Panc1 (cell line): ENCODE results near the gene UBTF. TPM values are rescaled to one million over a fixed set of nuclear protein-coding genes. Genes with fewer than 3 reads are reported as not detected.

Source experiments
- ATAC-seq: fragments of 200-7000 bp; cut with Tn5 transposase; 2 replicates; pipeline ENCODE4 v1.9.1; 2020; ENCODE audit warnings: mild to moderate bottlenecking, moderate library complexity
- BruUV-seq: library from RNA; stranded (reverse); fragments of 400-500 nt; replicated peaks from 2 replicates; lab custom pipeline; 2021; lab: Mats Ljungman, UMichigan
- CTCF ChIA-PET: fragments of 300-600 bp; sonication (Branson Sonifier 250); formaldehyde crosslinking; loops from one replicate; lab custom pipeline; 2022; ENCODE audit warnings: antibody characterized with exemption; lab: Charles Lee
- POLR2A ChIA-PET: fragments of 300-600 bp; sonication (Branson Sonifier 250); formaldehyde crosslinking; loops from one replicate; lab custom pipeline; 2022; ENCODE audit warnings: antibody characterized with exemption; lab: Charles Lee
- DNase-seq: peaks from one replicate; pipeline ENCODE4 v3.0.0-alpha.2; 2010; ENCODE audit warnings: low read depth, low spot score
- H3K27ac ChIP-seq: 2 replicates; pipeline ENCODE4 v1.5.1; 2011; ENCODE audit warnings: mild to moderate bottlenecking, low read length, inconsistent platforms
- H3K27me3 ChIP-seq: fragments of 200-500 bp; sonication (Bioruptor generic); 2 replicates; pipeline ENCODE4 v1.6.0; 2014; ENCODE audit warnings: low read length, inconsistent platforms; ENCODE audit not compliant: control insufficient read depth, insufficient read depth
- H3K36me3 ChIP-seq: fragments of 200-500 bp; sonication (Bioruptor generic); 2 replicates; pipeline ENCODE4 v1.5.1; 2014; ENCODE audit warnings: inconsistent platforms, mild to moderate bottlenecking, low read length, moderate library complexity; ENCODE audit not compliant: control insufficient read depth, insufficient read depth
- H3K4me1 ChIP-seq: 2 replicates; pipeline ENCODE4 v1.5.1; 2011; ENCODE audit warnings: inconsistent platforms, mild to moderate bottlenecking, low read length, moderate library complexity; ENCODE audit not compliant: control insufficient read depth, insufficient read depth
- H3K4me3 ChIP-seq, 2 experiments: 2 replicates each; pipeline ENCODE4 v1.5.1; 2011 to 2012; ENCODE audit warnings: low read depth in 2 of 2, low read length in 2 of 2, mild to moderate bottlenecking in 2 of 2, inconsistent platforms in 1 of 2, moderate library complexity in 1 of 2
- H3K9me3 ChIP-seq: fragments of 200-500 bp; sonication (Bioruptor generic); 2 replicates; pipeline ENCODE4 v1.5.1; 2014; ENCODE audit warnings: low read depth, mild to moderate bottlenecking, inconsistent platforms, low read length, moderate library complexity; ENCODE audit not compliant: control insufficient read depth, insufficient read depth
- POLR2AphosphoS5 ChIP-seq: IDR thresholded peaks from 2 replicates; pipeline ENCODE4 v1.6.1; 2012; ENCODE audit warnings: mild to moderate bottlenecking, low read depth, low read length, moderate library complexity
- REST ChIP-seq, 2 experiments: IDR thresholded peaks; 2 replicates each; pipeline ENCODE4 v1.6.1; 2011 to 2012; ENCODE audit warnings: low read depth in 2 of 2, control low read depth in 1 of 2, low read length in 1 of 2, mild to moderate bottlenecking in 1 of 2, moderate library complexity in 1 of 2; ENCODE audit not compliant: insufficient read depth in 1 of 2
- SIN3A ChIP-seq: IDR thresholded peaks from 2 replicates; pipeline ENCODE4 v1.6.1; 2012; ENCODE audit warnings: low read depth, mild to moderate bottlenecking, low read length, moderate library complexity, borderline replicate concordance; ENCODE audit not compliant: insufficient read depth
- TCF7L2 ChIP-seq: IDR thresholded peaks from 2 replicates; pipeline ENCODE4 v1.6.1; 2011; ENCODE audit warnings: mild to moderate bottlenecking, low read depth, low read length, inconsistent platforms
- in situ Hi-C: cut with HindIII; loops from 2 replicates; pipeline ENCODE4 v1.10.0; 2016; ENCODE audit warnings: low sequenced_read_pairs, low pct_unique_long_range_greater_than_20kb
- intact Hi-C: fragments of 100-400 bp; cut with micrococcal nuclease; formaldehyde crosslinking; loops from one replicate; pipeline ENCODE4 v1.10.0; 2022; ENCODE audit not compliant: unreplicated experiment
- total RNA-seq: library from RNA; stranded (reverse); gene quantifications from one replicate; pipeline ENCODE4 v1.2.1, GENCODE V29; 2021; ENCODE audit not compliant: unreplicated experiment
- TF ChIP-seq, protein P1 (sequence below): fragments of 450-650 bp; IDR thresholded peaks from 2 replicates; pipeline ENCODE4 v1.5.1; 2017; ENCODE audit warnings: mild to moderate bottlenecking

Gene UBTF
- total RNA-seq, 1 experiment from 2014 or later, result 116 TPM

- intact Hi-C loops (no loop called here), in situ Hi-C loops (no loop called here)
- Histone ChIP-seq H3K9me3 (no peaks in the 10 kb centered on the region), H3K4me3 (peak overlapping the region; percentile 70 to 75), H3K36me3 (no peaks in the 10 kb centered on the region; the same call in none of the 2 replicates), H3K27ac (peak overlapping the region; percentile 82), H3K27me3 (no peaks in the 10 kb centered on the region), H3K4me1 (peaks cover 14% of the 10 kb centered on the region)
- DNase-seq (no peak), ATAC-seq (peak; percentile 35)
- POLR2A ChIA-PET, result no interaction called here
- CTCF ChIA-PET, result interaction anchor here (0.6 kb wide), 1 partner anchor 20 kb away, joined by 5 read pairs; no protein-coding TSS in a partner anchor
- no TSS peak for BruUV-seq
- TF ChIP-seq, protein P1, sequence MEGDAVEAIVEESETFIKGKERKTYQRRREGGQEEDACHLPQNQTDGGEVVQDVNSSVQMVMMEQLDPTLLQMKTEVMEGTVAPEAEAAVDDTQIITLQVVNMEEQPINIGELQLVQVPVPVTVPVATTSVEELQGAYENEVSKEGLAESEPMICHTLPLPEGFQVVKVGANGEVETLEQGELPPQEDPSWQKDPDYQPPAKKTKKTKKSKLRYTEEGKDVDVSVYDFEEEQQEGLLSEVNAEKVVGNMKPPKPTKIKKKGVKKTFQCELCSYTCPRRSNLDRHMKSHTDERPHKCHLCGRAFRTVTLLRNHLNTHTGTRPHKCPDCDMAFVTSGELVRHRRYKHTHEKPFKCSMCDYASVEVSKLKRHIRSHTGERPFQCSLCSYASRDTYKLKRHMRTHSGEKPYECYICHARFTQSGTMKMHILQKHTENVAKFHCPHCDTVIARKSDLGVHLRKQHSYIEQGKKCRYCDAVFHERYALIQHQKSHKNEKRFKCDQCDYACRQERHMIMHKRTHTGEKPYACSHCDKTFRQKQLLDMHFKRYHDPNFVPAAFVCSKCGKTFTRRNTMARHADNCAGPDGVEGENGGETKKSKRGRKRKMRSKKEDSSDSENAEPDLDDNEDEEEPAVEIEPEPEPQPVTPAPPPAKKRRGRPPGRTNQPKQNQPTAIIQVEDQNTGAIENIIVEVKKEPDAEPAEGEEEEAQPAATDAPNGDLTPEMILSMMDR, result no peak
- no peak for TF ChIP-seq SIN3A
- no peak for TF ChIP-seq TCF7L2
- TF ChIP-seq POLR2AphosphoS5, result no peak; the same call in 1 of the 2 replicates
- TF ChIP-seq REST (IDR thresholded peaks at IDR 0.05; ENCODE audit: insufficient read depth in 1 of 2, low read depth in 2 of 2, low read length in 1 of 2), result no peak
Measured at GRCh38 chr17:44198721-44199552, 20.5 kb downstream of the UBTF start.

GRCh38 chr17:44197980-44198720, 21.3 kb downstream of the UBTF start:
- POLR2A ChIA-PET, result no interaction called here
- DNase-seq (no peak), ATAC-seq (no peak)
- TF ChIP-seq SIN3A (no peak), TCF7L2 (no peak), POLR2AphosphoS5 (no peak), REST (IDR thresholded peaks at IDR 0.05; ENCODE audit: insufficient read depth in 1 of 2, low read depth in 2 of 2, low read length in 1 of 2) (no peak)
- TF ChIP-seq, protein P1, result no peak
- in situ Hi-C loops, result no loop called here
- Histone ChIP-seq H3K27me3 (no peaks in the 10 kb centered on the region), H3K9me3 (no peaks in the 10 kb centered on the region), H3K36me3 (no peaks in the 10 kb centered on the region; the same call in none of the 2 replicates), H3K27ac (peak overlapping the region; percentile 82), H3K4me3 (peak overlapping the region; percentile 70 to 75), H3K4me1 (peaks cover 14% of the 10 kb centered on the region)
- intact Hi-C loops, result no loop called here
- CTCF ChIA-PET, result interaction anchor here (0.6 kb wide), 1 partner anchor 20 kb away, joined by 5 read pairs; no protein-coding TSS in a partner anchor
- no TSS peak for BruUV-seq
